HL-60/S4 treated with phorbol 12-myristate 13-acetate at 8.2 ng/mL for 4 days and 3 days (cell line): ENCODE measurements around the gene DENND2A.
"Not testable (repeated sequence)": the region's sequence is repeated elsewhere in the genome, so short reads cannot be mapped to it uniquely, and the experiment has no call there.

Experiments used
- in situ Hi-C: fragments of 300-500 bp; cut with MboI; formaldehyde crosslinking; loops from 2 replicates; pipeline ENCODE4 v1.15.0; 2022; ENCODE audit warnings: low sequenced_read_pairs

The DENND2A gene

DNA sequence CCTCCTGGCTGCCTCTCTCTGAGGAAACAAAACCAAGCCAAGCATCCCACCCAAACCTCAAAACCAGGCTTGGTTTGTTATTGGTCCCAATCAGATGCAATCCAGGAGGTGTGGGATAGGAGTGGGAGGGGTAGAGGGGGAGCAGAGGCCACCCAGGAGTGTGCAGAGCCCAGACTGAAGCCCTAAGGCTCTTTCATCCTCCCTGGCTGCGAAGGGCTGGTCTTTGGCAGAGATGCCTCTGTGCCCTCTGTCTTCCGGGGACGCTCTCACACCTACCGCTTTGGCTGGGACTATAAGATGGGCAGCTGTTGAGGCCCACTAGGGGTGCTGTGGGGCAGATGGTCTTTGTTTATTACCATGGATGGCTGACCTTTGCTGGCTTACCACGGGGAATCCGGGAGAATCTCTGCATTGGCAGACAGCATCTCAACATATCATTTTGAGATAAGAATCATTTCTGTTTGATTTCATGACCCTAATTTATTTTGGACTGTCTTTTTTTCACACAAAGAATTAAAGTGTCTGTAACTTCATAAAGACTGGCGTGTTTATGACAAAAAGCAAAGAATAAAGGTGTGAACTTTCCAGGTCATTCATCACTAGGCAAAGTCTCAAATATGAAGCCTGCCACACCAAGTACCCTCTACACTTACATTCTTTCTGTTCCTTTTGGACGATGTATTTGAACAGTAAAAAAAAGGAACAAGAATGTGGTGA is 6.5 kb upstream of the DENND2A start:
- in situ Hi-C loops = no loop called here

DNA sequence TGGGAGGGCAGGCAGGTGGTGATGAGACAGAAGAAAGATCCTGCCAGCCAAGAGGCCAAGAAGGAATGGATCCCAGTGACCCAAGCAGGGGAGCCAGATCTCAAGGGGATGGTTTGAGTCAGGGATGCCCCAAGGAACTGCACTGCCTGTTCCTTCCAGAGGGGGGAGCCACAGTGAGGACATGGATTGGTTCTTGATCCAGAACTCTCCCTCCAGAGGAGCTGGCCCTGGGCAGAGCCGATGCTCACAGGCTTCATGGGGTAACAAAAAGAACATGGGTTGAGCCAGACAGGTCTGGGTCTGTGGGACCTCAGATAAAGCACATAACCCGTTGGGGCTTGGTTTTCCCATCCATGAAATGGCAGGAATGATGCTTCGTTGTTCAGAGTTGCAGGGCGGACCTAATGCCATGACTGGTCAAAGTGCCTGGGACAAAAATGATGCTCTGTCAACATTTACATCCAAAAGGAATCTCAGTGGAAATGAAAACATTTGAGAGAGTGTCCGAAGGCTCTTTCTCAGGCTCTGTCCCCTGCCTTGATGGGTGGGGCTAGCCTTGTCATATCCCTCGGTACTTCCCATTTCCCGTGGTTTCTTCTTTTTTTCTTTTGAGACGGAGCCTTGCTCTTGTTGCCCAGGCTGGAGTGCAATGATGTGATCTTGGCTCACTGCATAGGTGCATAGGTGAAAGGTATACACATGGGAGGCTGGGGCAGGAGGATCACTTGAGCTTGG is 4.7 kb upstream of the DENND2A start:
- in situ Hi-C loops = no loop called here

GRCh38 chr7:140644761-140645160 is 4.1 kb upstream of the DENND2A start:
- in situ Hi-C loops = not testable (repeated sequence)

GRCh38 chr7:140643416-140643815 is 2.8 kb upstream of the DENND2A start:
- in situ Hi-C loops = no loop called here

- in situ Hi-C loops = no loop called here
Measured at GRCh38 chr7:140641524-140642195, 1.0 kb upstream of the DENND2A start.

- in situ Hi-C loops = no loop called here
Measured at GRCh38 chr7:140640060-140640637, 464 bp downstream of the DENND2A start.

DNA sequence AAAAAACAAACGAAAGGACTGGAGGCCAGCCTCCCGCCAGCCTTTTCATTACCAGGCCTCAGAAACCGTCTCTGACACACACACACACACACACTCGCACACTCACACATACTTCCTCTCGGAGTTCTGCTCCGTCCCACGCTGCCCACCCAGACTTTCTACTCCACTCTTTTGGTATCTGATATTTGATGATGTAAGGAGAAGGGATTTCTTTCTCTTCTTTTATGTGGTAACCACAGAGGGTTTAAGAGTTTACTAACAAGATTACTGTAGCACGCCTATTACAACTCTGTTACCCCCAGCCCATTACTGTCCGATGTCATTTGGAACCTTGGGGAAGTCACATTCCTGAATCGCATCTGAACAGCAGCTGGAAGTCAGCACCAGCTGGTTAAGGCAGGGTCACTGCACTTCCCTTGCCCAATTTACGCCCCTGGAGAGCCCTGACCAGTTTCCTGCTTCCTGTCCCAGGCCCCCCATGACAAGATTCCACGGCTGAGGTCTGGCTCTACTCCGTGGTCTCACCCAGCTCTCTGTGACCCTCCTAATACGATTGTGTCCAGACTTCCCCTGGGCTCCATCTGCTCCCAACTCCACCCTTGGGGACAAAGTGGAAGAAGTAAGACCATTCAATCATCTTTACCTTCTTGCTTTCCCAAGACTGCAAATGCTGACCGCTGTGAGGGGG is 1.1 kb downstream of the DENND2A start:
- in situ Hi-C loops = no loop called here

DNA sequence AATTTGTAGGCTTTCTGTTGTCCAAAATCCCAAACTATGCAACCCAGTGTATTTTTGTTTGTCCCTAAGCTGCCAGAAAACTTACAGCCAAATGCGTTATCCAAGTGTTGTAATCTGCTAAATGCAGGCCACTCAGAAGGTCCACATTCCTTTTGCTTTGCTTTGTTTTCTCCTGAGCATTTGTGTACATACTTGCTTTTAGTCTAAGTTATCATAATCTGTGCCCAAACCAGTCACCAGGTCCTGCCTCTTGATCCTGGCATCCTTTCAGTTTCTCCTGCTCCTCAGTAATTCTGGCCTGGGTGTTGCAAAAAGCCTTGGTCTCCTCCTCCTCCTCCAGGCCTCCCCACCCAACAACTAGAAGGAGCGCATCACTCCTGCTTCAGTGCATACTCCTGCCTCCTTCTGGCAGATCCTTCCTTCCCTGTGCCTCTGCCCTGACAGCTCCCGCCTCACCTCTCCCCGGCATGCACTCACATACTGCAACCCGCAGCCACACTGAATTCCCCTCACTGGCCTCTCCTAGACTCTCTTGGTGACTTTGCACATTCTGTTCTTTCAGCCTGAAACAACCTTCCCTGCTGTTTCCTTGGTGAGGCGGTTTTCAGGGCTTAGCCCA is 2.3 kb downstream of the DENND2A start:
- in situ Hi-C loops = no loop called here

DNA sequence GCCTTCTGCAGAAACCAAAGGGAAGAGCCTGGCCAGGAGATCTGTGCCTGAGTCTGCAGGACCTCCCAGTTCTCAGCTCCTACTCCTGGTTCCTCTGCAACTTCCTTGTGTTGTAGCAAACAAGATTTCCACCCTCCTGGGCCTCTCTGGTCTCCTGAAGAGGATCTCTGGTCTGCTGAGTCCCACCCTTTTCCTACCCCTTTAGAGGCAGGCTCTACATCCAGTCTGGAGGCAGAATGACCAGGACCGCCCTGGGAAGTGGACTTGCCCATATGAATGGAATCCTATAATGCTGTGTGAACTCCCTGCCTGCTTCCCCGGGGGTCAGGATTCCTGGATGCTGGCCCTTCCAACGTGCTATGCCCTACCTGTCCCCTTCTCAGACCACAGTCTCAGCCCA is 3.2 kb downstream of the DENND2A start:
- in situ Hi-C loops = no loop called here

GRCh38 chr7:140635816-140636215 is 4.8 kb downstream of the DENND2A start:
- in situ Hi-C loops = no loop called here

DNA sequence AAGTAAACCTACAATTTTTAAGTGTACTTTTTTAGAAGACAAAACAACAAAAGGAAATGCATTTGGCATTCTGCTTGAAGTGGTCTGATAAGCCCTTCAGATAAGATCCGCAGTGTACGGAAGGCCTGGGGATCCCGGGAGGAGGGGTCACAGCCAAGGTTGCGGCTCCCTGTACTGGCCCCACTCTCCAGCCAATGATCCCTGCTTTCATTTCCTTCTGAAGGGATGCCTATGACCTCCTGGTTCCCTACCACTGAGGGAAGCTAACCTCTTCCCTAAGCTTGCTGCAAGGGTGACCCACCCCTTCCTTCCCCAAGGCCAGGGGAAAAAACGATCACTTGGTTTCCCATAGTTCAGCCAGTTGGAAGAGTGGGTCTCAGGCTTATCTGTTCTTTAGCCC is 5.3 kb downstream of the DENND2A start:
- in situ Hi-C loops = no loop called here

DNA sequence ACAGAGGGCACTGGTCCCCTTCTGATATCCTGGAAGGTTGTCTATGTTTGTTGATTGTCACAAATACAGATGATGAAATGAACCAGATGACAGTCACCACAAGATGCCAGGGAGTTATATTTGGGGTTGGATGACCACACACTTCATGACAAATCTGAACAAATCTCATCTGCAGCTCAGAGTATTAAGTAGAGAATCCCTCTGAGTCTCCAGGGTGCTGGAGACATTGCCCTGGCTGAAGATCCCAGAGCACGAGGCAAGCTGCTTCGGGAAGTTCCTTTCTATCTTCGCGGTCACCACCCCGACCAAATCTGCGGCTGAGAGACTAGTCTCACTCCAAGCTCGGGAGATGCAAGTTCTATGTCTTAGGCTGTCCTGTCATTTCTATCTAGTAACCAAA is 9.0 kb downstream of the DENND2A start:
- in situ Hi-C loops = no loop called here

DNA sequence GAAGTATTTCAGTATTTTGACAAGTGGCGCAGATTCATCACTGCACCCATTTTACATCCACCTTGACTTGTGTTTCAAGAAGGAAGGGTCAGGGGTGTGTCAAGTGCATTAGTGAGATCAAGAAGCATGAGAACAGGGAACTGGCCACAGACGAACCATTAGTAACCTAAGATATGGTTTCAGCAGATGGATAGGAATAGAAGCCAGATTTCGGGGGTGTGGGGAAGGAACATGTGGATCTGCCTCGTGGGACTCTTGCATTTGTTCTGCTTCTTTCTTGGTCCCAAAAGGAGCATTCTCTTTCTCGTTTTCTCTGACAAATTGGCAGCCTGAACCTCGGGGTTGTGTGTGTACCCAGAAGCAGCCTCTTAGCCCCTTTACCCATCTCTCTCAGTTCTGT is 9.6 kb downstream of the DENND2A start:
- in situ Hi-C loops = no loop called here

- in situ Hi-C loops = no loop called here
Measured at GRCh38 chr7:140625908-140626868, 14.4 kb downstream of the DENND2A start.

DNA sequence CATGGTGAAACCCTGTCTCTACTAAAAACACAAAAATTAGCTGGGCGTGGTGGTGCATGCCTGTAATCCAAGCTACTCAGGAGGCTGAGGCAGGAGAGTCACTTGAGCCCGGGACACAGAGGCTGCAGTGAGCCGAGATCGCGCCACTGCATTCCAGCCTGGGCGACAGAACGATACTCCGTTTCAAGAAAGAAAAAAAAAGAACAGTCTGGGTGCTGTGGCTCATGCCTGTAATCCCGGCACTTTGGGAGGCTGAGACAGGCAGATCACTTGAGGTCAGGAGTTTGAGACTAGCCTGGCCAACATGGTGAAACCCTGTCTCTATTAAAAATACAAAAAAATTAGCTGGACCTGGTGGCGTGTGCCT is 15.4 kb downstream of the DENND2A start:
- in situ Hi-C loops = not testable (repeated sequence)

GRCh38 chr7:140624392-140625191 is 16.0 kb downstream of the DENND2A start:
- in situ Hi-C loops = no loop called here

DNA sequence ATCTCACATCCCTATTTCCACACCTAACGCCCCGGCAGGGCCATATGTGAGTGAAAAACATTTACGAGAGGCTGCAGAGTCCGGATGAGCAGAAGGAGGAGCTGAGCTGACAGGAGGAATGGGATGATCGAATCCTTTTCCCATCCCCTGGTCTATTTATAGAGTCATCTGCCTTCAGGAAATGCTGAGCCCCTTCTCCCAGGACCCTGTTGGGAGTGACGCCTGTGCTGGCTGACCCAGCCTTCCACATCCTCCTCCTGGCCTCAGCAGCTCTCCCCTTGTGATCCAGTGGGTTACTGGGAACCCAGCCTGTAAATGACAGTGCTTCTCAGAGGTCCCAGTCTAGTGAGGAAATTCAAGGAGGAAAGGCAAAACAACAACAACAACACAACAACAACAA is 16.6 kb downstream of the DENND2A start:
- in situ Hi-C loops = no loop called here

DNA sequence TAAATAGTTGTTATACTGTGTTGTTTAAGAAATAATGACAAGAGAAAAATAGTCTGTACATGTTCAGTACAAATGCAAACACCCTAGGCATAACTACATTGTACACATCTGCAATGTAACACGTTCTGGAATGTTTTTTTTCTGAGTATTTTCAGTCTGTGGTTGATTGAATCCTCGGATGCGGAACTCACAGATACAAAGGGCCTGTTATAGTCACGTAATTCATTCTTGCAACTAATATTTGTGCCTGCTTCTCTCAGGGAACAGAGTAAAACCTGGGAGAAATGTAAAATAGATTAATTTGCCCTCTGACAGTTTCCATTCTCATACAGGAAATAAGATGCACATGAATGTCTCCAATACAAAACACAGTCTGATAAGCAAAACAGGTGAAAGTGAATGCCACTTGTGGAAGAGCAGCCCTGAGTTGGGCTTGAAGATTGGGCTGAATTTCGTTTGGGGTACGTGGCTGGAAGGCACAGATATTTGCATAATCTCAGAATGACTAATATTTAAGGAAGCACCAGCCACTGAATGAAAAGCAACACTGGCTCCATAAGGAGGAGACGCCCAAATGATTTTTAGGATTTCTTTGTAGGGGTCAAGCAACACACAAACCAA is 19.1 kb downstream of the DENND2A start:
- in situ Hi-C loops = no loop called here
